Smooth muscle cell (in vitro differentiated cells): ENCODE results near the gene CTDSPL. TPM values are rescaled to one million over a fixed set of nuclear protein-coding genes. Genes with fewer than 3 reads are reported as not detected.

Experiments
- DNase-seq: peaks from one replicate; lab custom pipeline; 2025; ENCODE audit not compliant: unreplicated experiment; lab: John Stamatoyannopoulos, UW
- H2AFZ ChIP-seq: fragments of 200-600 bp; sonication (generic); 2 replicates; pipeline ENCODE4 v1.6.0; 2016; ENCODE audit warnings: antibody characterized with exemption, low read depth, mild to moderate bottlenecking
- H3F3A ChIP-seq: fragments of 200-600 bp; sonication (generic); 2 replicates; pipeline ENCODE4 v1.6.0; 2017; ENCODE audit warnings: antibody characterized with exemption, low read depth
- H3K27ac ChIP-seq: fragments of 200-600 bp; sonication (generic); 2 replicates; pipeline ENCODE4 v1.5.1; 2016; ENCODE audit warnings: low read depth, mild to moderate bottlenecking
- H3K27me3 ChIP-seq: fragments of 200-600 bp; sonication (generic); 2 replicates; pipeline ENCODE4 v1.6.1; 2016; ENCODE audit warnings: low read depth, mild to moderate bottlenecking
- H3K36me3 ChIP-seq: fragments of 200-600 bp; sonication (generic); 2 replicates; pipeline ENCODE4 v1.5.1; 2016; ENCODE audit warnings: low read depth
- H3K4me1 ChIP-seq: fragments of 200-600 bp; sonication (generic); 2 replicates; pipeline ENCODE4 v1.5.1; 2016; ENCODE audit warnings: low read depth
- H3K4me2 ChIP-seq: fragments of 200-600 bp; sonication (generic); 2 replicates; pipeline ENCODE4 v1.6.0; 2016; ENCODE audit warnings: mild to moderate bottlenecking
- H3K4me3 ChIP-seq: fragments of 200-600 bp; sonication (generic); 2 replicates; pipeline ENCODE4 v1.5.1; 2016; ENCODE audit warnings: mild to moderate bottlenecking
- H3K79me2 ChIP-seq: fragments of 200-600 bp; sonication (generic); 2 replicates; pipeline ENCODE4 v1.6.0; 2016; ENCODE audit warnings: low read depth, mild to moderate bottlenecking
- H3K9ac ChIP-seq: fragments of 200-600 bp; sonication (generic); 2 replicates; pipeline ENCODE4 v1.6.0; 2016; ENCODE audit warnings: low read depth
- H3K9me3 ChIP-seq: fragments of 200-600 bp; sonication (generic); replicated peaks from 2 replicates; pipeline ENCODE4 v1.5.1; 2016; ENCODE audit warnings: low read depth
- H4K20me1 ChIP-seq: fragments of 200-600 bp; sonication (generic); 2 replicates; pipeline ENCODE4 v1.6.0; 2016; ENCODE audit warnings: low read depth
- WGBS: methylation state at CpG from one replicate; pipeline ENCODE4 v1.1.7; 2016; ENCODE audit warnings: low lambda C conversion rate; 5-methylcytosine and 5-hydroxymethylcytosine counted together
- polyA plus RNA-seq: library from polyadenylated mRNA; unstranded; fragments of >200 nt; fragmentation: Nextera tagmentation; extraction: Ambion mirVana; gene quantifications from 2 replicates; pipeline ENCODE4 v1.2.1, GENCODE V29; 2016
- total RNA-seq: library from RNA; depleted of rRNA; stranded (reverse); fragments of >200 nt; gene quantifications from 2 replicates; pipeline ENCODE4 v1.2.3, GENCODE V29; 2014
- TF ChIP-seq, protein P1 (sequence below): fragments of 200-600 bp; sonication (generic); IDR thresholded peaks from 2 replicates; pipeline ENCODE4 v1.5.1; 2017; ENCODE audit warnings: borderline replicate concordance, mild to moderate bottlenecking, antibody characterized with exemption; ENCODE audit not compliant: insufficient read depth, poor library complexity, severe bottlenecking

Gene CTDSPL
- total and polyA plus RNA-seq, 2 experiments from 2014 or later, result 31.3 to 34.3 TPM

DNA sequence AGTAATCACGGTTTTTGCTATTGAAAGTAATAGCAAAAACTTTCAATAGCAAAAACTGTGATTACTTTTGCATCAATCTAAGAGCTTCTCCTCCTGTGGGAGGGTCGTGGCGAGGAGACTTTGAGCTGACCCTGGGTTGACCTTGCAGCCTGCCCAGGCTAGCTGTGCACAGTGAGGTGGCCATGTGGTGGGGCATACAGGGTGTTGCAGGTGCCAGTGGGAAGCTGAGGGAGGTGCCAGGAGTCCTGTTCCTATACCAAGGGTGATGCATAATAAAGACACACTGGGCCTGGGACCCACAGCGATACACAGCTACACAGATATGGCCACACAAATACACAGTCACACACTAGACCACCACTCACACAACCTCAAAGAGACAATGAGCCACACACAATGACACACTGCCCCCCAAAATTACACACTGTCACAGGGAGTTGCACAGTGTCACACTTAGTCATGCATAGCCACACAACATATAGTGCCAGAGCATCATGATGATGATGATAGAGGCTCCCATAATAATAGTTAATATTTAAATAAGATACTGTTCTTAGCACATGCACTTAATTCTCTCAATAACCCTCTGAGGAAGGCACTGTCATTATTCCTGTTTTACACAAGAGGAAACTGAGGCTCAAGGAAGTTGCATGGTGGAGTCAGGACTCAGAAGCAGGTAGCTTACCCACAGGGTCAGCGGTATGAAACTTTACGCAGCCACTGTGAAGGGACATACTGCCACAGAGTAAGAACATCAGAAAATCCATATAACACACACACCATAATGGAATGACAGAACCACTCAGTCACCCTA, 161.4 kb downstream of the CTDSPL start:
- no peak overlapping the region for H2AFZ ChIP-seq
- no peak overlapping the region for H3K9ac ChIP-seq
- peak overlapping the region; percentile 61 for H3K4me3 ChIP-seq
- no peaks in the 10 kb centered on the region for H3K36me3 ChIP-seq
- H3K9me3 ChIP-seq, result no peaks in the 10 kb centered on the region
- no peak for DNase-seq
- peak overlapping the region; percentile 86 for H3K4me2 ChIP-seq
- H3K79me2 ChIP-seq, result no peaks in the 10 kb centered on the region
- peaks cover 47% of the 10 kb centered on the region for H4K20me1 ChIP-seq
- H3K4me1 ChIP-seq, result peaks cover 4% of the 10 kb centered on the region
- TF ChIP-seq, protein P1, sequence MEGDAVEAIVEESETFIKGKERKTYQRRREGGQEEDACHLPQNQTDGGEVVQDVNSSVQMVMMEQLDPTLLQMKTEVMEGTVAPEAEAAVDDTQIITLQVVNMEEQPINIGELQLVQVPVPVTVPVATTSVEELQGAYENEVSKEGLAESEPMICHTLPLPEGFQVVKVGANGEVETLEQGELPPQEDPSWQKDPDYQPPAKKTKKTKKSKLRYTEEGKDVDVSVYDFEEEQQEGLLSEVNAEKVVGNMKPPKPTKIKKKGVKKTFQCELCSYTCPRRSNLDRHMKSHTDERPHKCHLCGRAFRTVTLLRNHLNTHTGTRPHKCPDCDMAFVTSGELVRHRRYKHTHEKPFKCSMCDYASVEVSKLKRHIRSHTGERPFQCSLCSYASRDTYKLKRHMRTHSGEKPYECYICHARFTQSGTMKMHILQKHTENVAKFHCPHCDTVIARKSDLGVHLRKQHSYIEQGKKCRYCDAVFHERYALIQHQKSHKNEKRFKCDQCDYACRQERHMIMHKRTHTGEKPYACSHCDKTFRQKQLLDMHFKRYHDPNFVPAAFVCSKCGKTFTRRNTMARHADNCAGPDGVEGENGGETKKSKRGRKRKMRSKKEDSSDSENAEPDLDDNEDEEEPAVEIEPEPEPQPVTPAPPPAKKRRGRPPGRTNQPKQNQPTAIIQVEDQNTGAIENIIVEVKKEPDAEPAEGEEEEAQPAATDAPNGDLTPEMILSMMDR, result no peak
- 95% methylated on average over 6 of the region's 6 CpGs for WGBS
- no peak overlapping the region for H3K27ac ChIP-seq
- H3K27me3 ChIP-seq, result no peaks in the 10 kb centered on the region
- peaks cover 11% of the 10 kb centered on the region for H3F3A ChIP-seq

DNA sequence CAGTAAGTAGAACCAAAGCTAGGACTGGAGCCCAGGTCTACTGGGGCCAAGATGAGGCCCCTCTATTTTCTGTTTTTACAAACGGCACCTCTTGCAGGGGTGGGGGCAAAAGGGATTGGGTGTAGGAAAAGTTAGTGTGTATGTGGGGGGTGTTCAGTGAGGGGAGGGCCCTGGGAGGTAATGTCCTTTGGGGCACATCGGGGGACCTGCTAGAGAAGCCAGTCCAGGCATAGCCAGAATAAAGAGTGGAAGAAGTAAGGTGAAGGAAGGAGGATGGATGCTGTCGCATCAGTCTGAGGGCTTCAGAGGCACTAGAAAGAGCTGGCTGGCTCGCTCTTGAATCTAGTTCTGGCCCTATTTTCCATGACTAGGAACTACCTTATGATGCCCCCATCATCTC, 165.2 kb downstream of the CTDSPL start:
- H3K79me2 ChIP-seq, result no peaks in the 10 kb centered on the region
- H3F3A ChIP-seq, result peaks cover 11% of the 10 kb centered on the region
- H4K20me1 ChIP-seq, result peaks cover 35% of the 10 kb centered on the region
- no peaks in the 10 kb centered on the region for H3K9me3 ChIP-seq
- H3K4me3 ChIP-seq, result no peak overlapping the region
- H3K4me1 ChIP-seq, result peaks cover 6% of the 10 kb centered on the region
- WGBS, result 84% methylated on average over 4 of the region's 4 CpGs
- DNase-seq, result no peak
- H3K27me3 ChIP-seq, result no peaks in the 10 kb centered on the region
- no peaks in the 10 kb centered on the region for H3K36me3 ChIP-seq
- TF ChIP-seq, protein P1, result no peak
- H3K4me2 ChIP-seq, result no peak overlapping the region
- H2AFZ ChIP-seq, result no peak overlapping the region
- no peak overlapping the region for H3K27ac ChIP-seq
- H3K9ac ChIP-seq, result no peak overlapping the region

DNA sequence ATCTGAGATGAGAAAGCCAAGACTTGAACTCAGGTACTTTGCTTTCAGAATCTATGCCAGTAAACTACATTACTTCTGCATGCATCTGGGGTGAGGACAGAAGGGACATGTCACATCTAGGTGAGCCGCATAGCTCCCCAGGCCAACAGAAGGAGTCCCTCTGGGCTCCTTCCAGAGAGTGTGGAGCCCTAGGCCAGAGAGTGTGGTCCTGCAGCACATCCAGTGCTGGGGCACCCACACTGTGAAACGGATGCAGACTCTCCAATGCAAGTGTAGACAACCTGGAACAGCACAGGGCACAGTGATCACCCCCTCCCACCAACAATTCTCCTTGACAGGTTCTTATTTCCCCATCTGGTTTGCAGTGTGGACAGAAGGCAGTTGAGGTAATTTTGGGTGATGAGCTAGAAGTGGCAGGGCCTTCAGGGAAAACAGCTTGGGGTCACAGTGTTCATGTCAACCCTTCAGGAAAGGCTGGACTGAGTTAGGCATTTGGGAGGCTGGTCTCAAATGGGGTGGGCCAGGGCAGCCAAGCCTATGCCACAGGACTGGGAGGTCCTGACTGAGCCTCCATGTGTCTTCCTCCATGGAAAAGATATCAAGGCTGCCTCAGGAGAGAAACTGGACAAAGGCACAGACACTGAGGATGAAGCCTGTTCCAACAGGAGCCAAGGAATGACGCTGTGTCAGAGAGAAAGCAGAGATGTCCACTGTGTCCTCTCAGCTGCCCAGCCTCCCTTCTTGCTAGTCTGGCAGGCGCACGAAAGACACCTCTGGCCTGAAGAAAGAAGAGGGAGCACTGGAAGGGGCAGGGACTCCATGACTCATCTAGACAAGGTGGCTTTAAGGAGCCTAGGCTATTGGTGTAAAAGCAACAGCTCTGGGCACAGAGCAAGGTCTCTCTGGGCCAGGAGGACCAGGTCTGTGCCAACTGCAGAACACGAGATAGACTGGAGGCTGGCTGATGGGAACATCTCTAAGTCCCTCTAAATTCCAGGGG, 166.1 kb downstream of the CTDSPL start:
- Histone ChIP-seq H3K4me3 (peak overlapping the region; percentile 75), H3K36me3 (no peaks in the 10 kb centered on the region), H2AFZ (no peak overlapping the region), H3K4me1 (peaks cover 6% of the 10 kb centered on the region), H3F3A (peaks cover 11% of the 10 kb centered on the region), H3K4me2 (peak overlapping the region; percentile 92), H3K27ac (no peak overlapping the region), H3K27me3 (no peaks in the 10 kb centered on the region), H3K9ac (no peak overlapping the region), H3K9me3 (no peaks in the 10 kb centered on the region), H3K79me2 (no peaks in the 10 kb centered on the region), H4K20me1 (peaks cover 27% of the 10 kb centered on the region)
- 90% methylated on average over 6 of the region's 6 CpGs for WGBS
- TF ChIP-seq, protein P1, result no peak
- DNase-seq, result no peak
